ENCODE measurements around the gene NAA16.
"Not testable (repeated sequence)": the region's sequence is repeated elsewhere in the genome, so short reads cannot be mapped to it uniquely, and the experiment has no call there.

The NAA16 gene

GRCh38 chr13:41411060-41411459 is 100.0 kb downstream of the NAA16 start:
- H3K4me1 ChIP-seq (ENCODE audit: insufficient read depth, low read length) = no peaks in the 10 kb centered on the region
- no peaks in the 10 kb centered on the region for H3K9me3 ChIP-seq (ENCODE audit: insufficient read depth, low read depth, low read length)
- H3K4me3 ChIP-seq (ENCODE audit: low read length) = no peak overlapping the region
- no peak overlapping the region for H3K27ac ChIP-seq (ENCODE audit: low read depth, low read length)
- no peaks in the 10 kb centered on the region for H3K36me3 ChIP-seq (ENCODE audit: insufficient read depth, low read length)
- H3K27me3 ChIP-seq (ENCODE audit: insufficient read depth, low read length) = no peaks in the 10 kb centered on the region
- WGBS = 92% methylated on average over 5 of the region's 5 CpGs
- H3K9ac ChIP-seq (ENCODE audit: low read depth, low read length) = no peak overlapping the region

- Histone ChIP-seq H3K27ac (ENCODE audit: low read depth, low read length) (no peak overlapping the region), H3K4me1 (ENCODE audit: insufficient read depth, low read length) (no peaks in the 10 kb centered on the region), H3K36me3 (ENCODE audit: insufficient read depth, low read length) (no peaks in the 10 kb centered on the region), H3K4me3 (ENCODE audit: low read length) (no peak overlapping the region), H3K9me3 (ENCODE audit: insufficient read depth, low read depth, low read length) (no peaks in the 10 kb centered on the region), H3K9ac (ENCODE audit: low read depth, low read length) (no peak overlapping the region), H3K27me3 (ENCODE audit: insufficient read depth, low read length) (no peaks in the 10 kb centered on the region)
- WGBS = 72% methylated on average over 5 of the region's 5 CpGs
Measured at GRCh38 chr13:41411522-41411921, 100.5 kb downstream of the NAA16 start.

- 90% methylated on average over 5 of the region's 5 CpGs for WGBS
- H3K9me3 ChIP-seq (ENCODE audit: insufficient read depth, low read depth, low read length) = no peaks in the 10 kb centered on the region
- H3K36me3 ChIP-seq (ENCODE audit: insufficient read depth, low read length) = no peaks in the 10 kb centered on the region
- no peak overlapping the region for H3K27ac ChIP-seq (ENCODE audit: low read depth, low read length)
- no peak overlapping the region for H3K9ac ChIP-seq (ENCODE audit: low read depth, low read length)
- H3K4me1 ChIP-seq (ENCODE audit: insufficient read depth, low read length) = no peaks in the 10 kb centered on the region
- H3K4me3 ChIP-seq (ENCODE audit: low read length) = no peak overlapping the region
- no peaks in the 10 kb centered on the region for H3K27me3 ChIP-seq (ENCODE audit: insufficient read depth, low read length)
Measured at GRCh38 chr13:41413872-41414271, 102.8 kb downstream of the NAA16 start.

- WGBS = 66% methylated on average over 3 of the region's 3 CpGs
- Histone ChIP-seq H3K4me1 (ENCODE audit: insufficient read depth, low read length) (no peaks in the 10 kb centered on the region), H3K36me3 (ENCODE audit: insufficient read depth, low read length) (no peaks in the 10 kb centered on the region), H3K4me3 (ENCODE audit: low read length) (no peak overlapping the region), H3K27ac (ENCODE audit: low read depth, low read length) (no peak overlapping the region), H3K9ac (ENCODE audit: low read depth, low read length) (no peak overlapping the region), H3K27me3 (ENCODE audit: insufficient read depth, low read length) (no peaks in the 10 kb centered on the region), H3K9me3 (ENCODE audit: insufficient read depth, low read depth, low read length) (no peaks in the 10 kb centered on the region)
Measured at GRCh38 chr13:41416276-41416675, 105.2 kb downstream of the NAA16 start.

GRCh38 chr13:41418027-41418426 is 107.0 kb downstream of the NAA16 start:
- Histone ChIP-seq H3K36me3 (ENCODE audit: insufficient read depth, low read length) (no peaks in the 10 kb centered on the region), H3K9ac (ENCODE audit: low read depth, low read length) (no peak overlapping the region), H3K9me3 (ENCODE audit: insufficient read depth, low read depth, low read length) (no peaks in the 10 kb centered on the region), H3K4me1 (ENCODE audit: insufficient read depth, low read length) (no peaks in the 10 kb centered on the region), H3K4me3 (ENCODE audit: low read length) (no peak overlapping the region), H3K27me3 (ENCODE audit: insufficient read depth, low read length) (no peaks in the 10 kb centered on the region), H3K27ac (ENCODE audit: low read depth, low read length) (no peak overlapping the region)
- WGBS = 85% methylated on average over 5 of the region's 5 CpGs

GRCh38 chr13:41418731-41419130 is 107.7 kb downstream of the NAA16 start:
- H3K36me3 ChIP-seq (ENCODE audit: insufficient read depth, low read length) = no peaks in the 10 kb centered on the region
- no peak overlapping the region for H3K27ac ChIP-seq (ENCODE audit: low read depth, low read length)
- H3K4me3 ChIP-seq (ENCODE audit: low read length) = no peak overlapping the region
- no peak overlapping the region for H3K9ac ChIP-seq (ENCODE audit: low read depth, low read length)
- 94% methylated on average over 2 of the region's 2 CpGs for WGBS
- no peaks in the 10 kb centered on the region for H3K4me1 ChIP-seq (ENCODE audit: insufficient read depth, low read length)
- no peaks in the 10 kb centered on the region for H3K9me3 ChIP-seq (ENCODE audit: insufficient read depth, low read depth, low read length)
- no peaks in the 10 kb centered on the region for H3K27me3 ChIP-seq (ENCODE audit: insufficient read depth, low read length)

GRCh38 chr13:41419206-41419605 is 108.1 kb downstream of the NAA16 start:
- Histone ChIP-seq H3K9me3 (ENCODE audit: insufficient read depth, low read depth, low read length) (no peaks in the 10 kb centered on the region), H3K36me3 (ENCODE audit: insufficient read depth, low read length) (no peaks in the 10 kb centered on the region), H3K9ac (ENCODE audit: low read depth, low read length) (no peak overlapping the region), H3K27ac (ENCODE audit: low read depth, low read length) (no peak overlapping the region), H3K27me3 (ENCODE audit: insufficient read depth, low read length) (no peaks in the 10 kb centered on the region), H3K4me3 (ENCODE audit: low read length) (no peak overlapping the region), H3K4me1 (ENCODE audit: insufficient read depth, low read length) (no peaks in the 10 kb centered on the region)
- WGBS = 100% methylated on average over 1 of the region's 1 CpG

GRCh38 chr13:41420146-41420545 is 109.1 kb downstream of the NAA16 start:
- Histone ChIP-seq H3K27ac (ENCODE audit: low read depth, low read length) (no peak overlapping the region), H3K9me3 (ENCODE audit: insufficient read depth, low read depth, low read length) (no peaks in the 10 kb centered on the region), H3K4me3 (ENCODE audit: low read length) (no peak overlapping the region), H3K9ac (ENCODE audit: low read depth, low read length) (no peak overlapping the region), H3K36me3 (ENCODE audit: insufficient read depth, low read length) (no peaks in the 10 kb centered on the region), H3K27me3 (ENCODE audit: insufficient read depth, low read length) (no peaks in the 10 kb centered on the region), H3K4me1 (ENCODE audit: insufficient read depth, low read length) (no peaks in the 10 kb centered on the region)
- WGBS = 91% methylated on average over 3 of the region's 4 CpGs

GRCh38 chr13:41421330-41421729 is 110.3 kb downstream of the NAA16 start:
- 67% methylated on average over 5 of the region's 6 CpGs for WGBS
- H3K27ac ChIP-seq (ENCODE audit: low read depth, low read length); H3K4me3 ChIP-seq (ENCODE audit: low read length); H3K9ac ChIP-seq (ENCODE audit: low read depth, low read length); H3K9me3 ChIP-seq (ENCODE audit: insufficient read depth, low read depth, low read length); H3K4me1 ChIP-seq (ENCODE audit: insufficient read depth, low read length); H3K36me3 ChIP-seq (ENCODE audit: insufficient read depth, low read length); H3K27me3 ChIP-seq (ENCODE audit: insufficient read depth, low read length): not testable (repeated sequence)

- WGBS = 62% methylated on average over 7 of the region's 7 CpGs
- H3K9ac ChIP-seq (ENCODE audit: low read depth, low read length); H3K27ac ChIP-seq (ENCODE audit: low read depth, low read length); H3K36me3 ChIP-seq (ENCODE audit: insufficient read depth, low read length); H3K4me3 ChIP-seq (ENCODE audit: low read length); H3K4me1 ChIP-seq (ENCODE audit: insufficient read depth, low read length); H3K9me3 ChIP-seq (ENCODE audit: insufficient read depth, low read depth, low read length); H3K27me3 ChIP-seq (ENCODE audit: insufficient read depth, low read length): not testable (repeated sequence)
Measured at GRCh38 chr13:41421983-41422382, 110.9 kb downstream of the NAA16 start.

GRCh38 chr13:41423259-41423658 is 112.2 kb downstream of the NAA16 start:
- WGBS = 85% methylated on average over 13 of the region's 13 CpGs
- not testable (repeated sequence) for H3K9ac ChIP-seq (ENCODE audit: low read depth, low read length); H3K27me3 ChIP-seq (ENCODE audit: insufficient read depth, low read length); H3K4me3 ChIP-seq (ENCODE audit: low read length); H3K4me1 ChIP-seq (ENCODE audit: insufficient read depth, low read length); H3K9me3 ChIP-seq (ENCODE audit: insufficient read depth, low read depth, low read length); H3K36me3 ChIP-seq (ENCODE audit: insufficient read depth, low read length); H3K27ac ChIP-seq (ENCODE audit: low read depth, low read length)

- H3K4me3 ChIP-seq (ENCODE audit: low read length); H3K4me1 ChIP-seq (ENCODE audit: insufficient read depth, low read length); H3K27me3 ChIP-seq (ENCODE audit: insufficient read depth, low read length); H3K9ac ChIP-seq (ENCODE audit: low read depth, low read length); H3K9me3 ChIP-seq (ENCODE audit: insufficient read depth, low read depth, low read length); H3K36me3 ChIP-seq (ENCODE audit: insufficient read depth, low read length); H3K27ac ChIP-seq (ENCODE audit: low read depth, low read length): not testable (repeated sequence)
- WGBS = no CpG with 5 or more reads among the region's 6 CpGs
Measured at GRCh38 chr13:41424675-41425074, 113.6 kb downstream of the NAA16 start.
